ENCODE data around the gene CYP46A1.

DNA sequence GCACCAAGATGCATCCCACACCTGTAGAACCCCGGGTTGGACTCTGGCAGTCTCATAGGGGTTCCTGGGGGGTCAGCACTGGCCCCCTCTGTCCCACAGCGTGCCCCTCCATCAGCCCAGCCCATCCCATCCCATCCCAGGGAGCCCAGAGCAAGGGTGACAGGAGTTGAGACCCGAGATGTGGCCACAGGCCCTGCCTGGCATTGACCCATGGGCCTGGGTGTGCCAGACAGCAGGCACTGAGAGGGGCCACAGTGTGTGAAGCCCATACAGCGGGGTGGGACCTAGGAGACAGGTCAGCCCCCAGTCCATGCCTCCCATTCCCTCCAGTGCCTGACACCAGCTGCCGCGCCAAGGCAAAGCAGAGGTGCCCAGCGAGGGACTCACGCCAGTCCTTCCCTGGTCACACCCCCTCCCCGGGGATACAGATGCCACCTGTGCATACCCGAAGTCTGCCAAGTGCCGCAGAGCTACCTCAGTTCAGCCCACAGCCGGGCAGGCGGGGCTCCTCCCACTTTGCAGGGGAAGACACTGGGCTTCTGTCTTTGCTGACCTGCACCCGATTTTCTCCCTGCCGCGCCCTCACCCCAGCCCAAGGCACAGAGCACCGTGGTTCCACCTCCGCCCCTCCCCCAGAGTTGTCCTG, 50.4 kb downstream of the CYP46A1 start:
- TF ChIP-seq SIN3A (IDR thresholded peaks at IDR 0.05; ENCODE audit: borderline replicate concordance, insufficient read depth, low read depth, low read length) (no peak), REST (IDR thresholded peaks at IDR 0.05; ENCODE audit: insufficient read depth in 1 of 2, low read depth in 2 of 2, low read length in 1 of 2) (no peak), POLR2AphosphoS5 (IDR thresholded peaks at IDR 0.05; ENCODE audit: low read depth, low read length) (no peak)
- TF ChIP-seq, protein P1, sequence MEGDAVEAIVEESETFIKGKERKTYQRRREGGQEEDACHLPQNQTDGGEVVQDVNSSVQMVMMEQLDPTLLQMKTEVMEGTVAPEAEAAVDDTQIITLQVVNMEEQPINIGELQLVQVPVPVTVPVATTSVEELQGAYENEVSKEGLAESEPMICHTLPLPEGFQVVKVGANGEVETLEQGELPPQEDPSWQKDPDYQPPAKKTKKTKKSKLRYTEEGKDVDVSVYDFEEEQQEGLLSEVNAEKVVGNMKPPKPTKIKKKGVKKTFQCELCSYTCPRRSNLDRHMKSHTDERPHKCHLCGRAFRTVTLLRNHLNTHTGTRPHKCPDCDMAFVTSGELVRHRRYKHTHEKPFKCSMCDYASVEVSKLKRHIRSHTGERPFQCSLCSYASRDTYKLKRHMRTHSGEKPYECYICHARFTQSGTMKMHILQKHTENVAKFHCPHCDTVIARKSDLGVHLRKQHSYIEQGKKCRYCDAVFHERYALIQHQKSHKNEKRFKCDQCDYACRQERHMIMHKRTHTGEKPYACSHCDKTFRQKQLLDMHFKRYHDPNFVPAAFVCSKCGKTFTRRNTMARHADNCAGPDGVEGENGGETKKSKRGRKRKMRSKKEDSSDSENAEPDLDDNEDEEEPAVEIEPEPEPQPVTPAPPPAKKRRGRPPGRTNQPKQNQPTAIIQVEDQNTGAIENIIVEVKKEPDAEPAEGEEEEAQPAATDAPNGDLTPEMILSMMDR (IDR thresholded peaks at IDR 0.05): no peak

Data from Panc1 (cell line).